CD4-positive, alpha-beta T cell treated with Interferon alpha-2 for 1 hour (primary cell): ENCODE results near the gene IDI1.

Experiments used
- DNase-seq, 2 donors: peaks; one replicate each; pipeline ENCODE4 v3.0.0-alpha.2; 2020 to 2022

IDI1 gene

GRCh38 chr10:990808-991207 lies 58.1 kb downstream of the IDI1 start:
- DNase-seq = no peak
